ENCODE measurements around the gene ARPIN. TPM values are rescaled to one million over a fixed set of nuclear protein-coding genes. Genes with fewer than 3 reads are reported as not detected.

The ARPIN gene
- total and polyA plus RNA-seq, 9 of the 15 experiments (the other 6 are each of a cell fraction or from before 2014, with no cell fraction given): not detected

GRCh38 chr15:89855948-89856347, 56.8 kb downstream of the ARPIN start:
- DNase-seq (ENCODE audit: extremely low read depth in 1 of 4, low spot score in 3 of 4): no peak
- in situ Hi-C loops (cut with MboI): no loop called here
- no peak overlapping the region for H3K27ac ChIP-seq (ENCODE audit: extremely low read depth, low read depth, low read length)

More at GRCh38 chr15:89855948-89856347, 56.8 kb downstream of the ARPIN start:
- TF ChIP-seq ZBTB49 (CRISPR knock-in tag; IDR thresholded peaks at IDR 0.05; ENCODE audit: borderline replicate concordance) (no peak), IRF2 (CRISPR knock-in tag; IDR thresholded peaks at IDR 0.05) (no peak), CBFA2T2 (conservative IDR thresholded peaks at IDR 0.05) (no peak), ERF (CRISPR knock-in tag; IDR thresholded peaks at IDR 0.05) (no peak), FOXM1 (IDR thresholded peaks at IDR 0.05; ENCODE audit: low read depth) (no peak), FOXM1 (CRISPR knock-in tag; IDR thresholded peaks at IDR 0.05; ENCODE audit: low read depth) (no peak), SMARCA4 (IDR thresholded peaks at IDR 0.05) (no peak), ESRRA (IDR thresholded peaks at IDR 0.05; ENCODE audit: borderline replicate concordance, low read depth) (no peak), GATA2 (CRISPR knock-in tag; IDR thresholded peaks at IDR 0.05) (no peak), PTBP1 (IDR thresholded peaks at IDR 0.05; ENCODE audit: low read depth, low read length) (no peak), ZNF766 (CRISPR knock-in tag; conservative IDR thresholded peaks at IDR 0.05) (no peak), RREB1 (CRISPR knock-in tag; IDR thresholded peaks at IDR 0.05) (no peak)
- no peak for ATAC-seq
- ChIA-PET CTCF (ENCODE audit: low intra/inter-chr PET ratio) (no interaction called here), POLR2A (no interaction called here)
- H4K20me1 ChIP-seq (replicated peaks; ENCODE audit: control insufficient read depth, insufficient read depth, low read length): no peaks in the 10 kb centered on the region
- no peak overlapping the region for H2AFZ ChIP-seq (ENCODE audit: low read depth, low read length)
- no peak overlapping the region for H3K4me2 ChIP-seq (ENCODE audit: insufficient read depth, low read length)
- H3K9ac ChIP-seq (ENCODE audit: insufficient read depth in 1 of 2, low read depth in 2 of 2, low read length in 2 of 2): no peak overlapping the region
- intact Hi-C loops (cut with micrococcal nuclease): no loop called here
- no peak for FAIRE-seq
- H3K4me3 ChIP-seq: no peak overlapping the region
- H3K9me1 ChIP-seq (ENCODE audit: control insufficient read depth, insufficient read depth, low read length): no peaks in the 10 kb centered on the region
- no peaks in the 10 kb centered on the region for H3K9me3 ChIP-seq (replicated peaks; ENCODE audit: control insufficient read depth, insufficient read depth, low read depth, low read length)
- H3K36me3 ChIP-seq (ENCODE audit: control insufficient read depth, insufficient read depth, low read length): peaks cover 27% of the 10 kb centered on the region; the same call in 2 of the 3 replicates
- BruUV-seq (replicated peaks): no TSS peak
- WGBS (ENCODE audit: insufficient coverage, low coverage, missing lambda C conversion rate): 96% methylated on average over 3 of the region's 3 CpGs
- no peaks in the 10 kb centered on the region for H3K27me3 ChIP-seq (ENCODE audit: control insufficient read depth in 2 of 2, insufficient read depth in 2 of 2, low read length in 2 of 2)
- H3K4me1 ChIP-seq (replicated peaks in 1 of 2; ENCODE audit: control insufficient read depth in 2 of 2, insufficient read depth in 2 of 2, low read length in 2 of 2): no peaks in the 10 kb centered on the region; a peak in 1 of 5 replicates
- H3K79me2 ChIP-seq (ENCODE audit: control insufficient read depth, insufficient read depth, low read length): no peaks in the 10 kb centered on the region
